Erythroblast (primary cell): Measurements from ENCODE around the gene KCNQ5.

ENCODE experiments used
- GATA1 ChIP-seq: IDR thresholded peaks from 2 replicates; pipeline ENCODE4 v1.6.1; 2011; ENCODE audit warnings: low read depth, mild to moderate bottlenecking, control low read depth, low read length, moderate library complexity
- POLR2A ChIP-seq: IDR thresholded peaks from 2 replicates; pipeline ENCODE4 v1.6.1; 2011; ENCODE audit warnings: mild to moderate bottlenecking, low read length

- TF ChIP-seq POLR2A: no peak
- no peak for TF ChIP-seq GATA1
These were observed 227.5 kb downstream of the KCNQ5 start for GRCh38 chr6:72849346-72849745.
